HG02885 (cell line): ENCODE data around the gene CD226.
"Not testable (repeated sequence)": the region's sequence is repeated elsewhere in the genome, so short reads cannot be mapped to it uniquely, and the experiment has no call there.

Experiments used
- ATAC-seq: cut with Tn5 transposase; IDR thresholded peaks from one replicate; pipeline ENCODE4 v1.9.1; 2021; ENCODE audit warnings: mild to moderate bottlenecking; ENCODE audit not compliant: unreplicated experiment, poor library complexity

The CD226 gene

GRCh38 chr18:69947361-69948133 is at the start of gene CD226:
Gene CD226 (minus strand): TSS chr18:69947873. CDS start chr18:69947406, 467 bp downstream.
- peak; percentile 43 for ATAC-seq

- no peak for ATAC-seq
Measured at GRCh38 chr18:69996951-69997798, 49.5 kb upstream of the CD226 start.

GRCh38 chr18:69996417-69996816 is 48.7 kb upstream of the CD226 start:
- no peak for ATAC-seq

GRCh38 chr18:69995774-69996173 is 48.1 kb upstream of the CD226 start:
- ATAC-seq = no peak

- ATAC-seq = no peak
Measured at GRCh38 chr18:69992776-69993175, 45.1 kb upstream of the CD226 start.

- no peak for ATAC-seq
Measured at GRCh38 chr18:69987870-69988269, 40.2 kb upstream of the CD226 start.

GRCh38 chr18:69985239-69985638 is 37.6 kb upstream of the CD226 start:
- no peak for ATAC-seq

- no peak for ATAC-seq
Measured at GRCh38 chr18:69982417-69982816, 34.7 kb upstream of the CD226 start.

- ATAC-seq = peak; percentile 61
Measured at GRCh38 chr18:69981948-69982347, 34.3 kb upstream of the CD226 start.

- ATAC-seq = no peak
Measured at GRCh38 chr18:69980982-69981804, 33.5 kb upstream of the CD226 start.

GRCh38 chr18:69980509-69980908 is 32.8 kb upstream of the CD226 start:
- ATAC-seq = no peak

GRCh38 chr18:69978732-69979715 is 31.4 kb upstream of the CD226 start:
- ATAC-seq = peak; percentile 74

- not testable (repeated sequence) for ATAC-seq
Measured at GRCh38 chr18:69975294-69975693, 27.6 kb upstream of the CD226 start.

GRCh38 chr18:69974365-69974764 is 26.7 kb upstream of the CD226 start:
- no peak for ATAC-seq

- no peak for ATAC-seq
Measured at GRCh38 chr18:69969491-69969890, 21.8 kb upstream of the CD226 start.

- no peak for ATAC-seq
Measured at GRCh38 chr18:69968039-69968438, 20.4 kb upstream of the CD226 start.

- no peak for ATAC-seq
Measured at GRCh38 chr18:69963196-69963595, 15.5 kb upstream of the CD226 start.

- ATAC-seq = no peak
Measured at GRCh38 chr18:69961718-69962117, 14.0 kb upstream of the CD226 start.

GRCh38 chr18:69958422-69958821 is 10.7 kb upstream of the CD226 start:
- ATAC-seq = peak; percentile 50
